Fibroblast of pulmonary artery (primary cell): ENCODE measurements around the gene ISY1.

Experiments used
- DNase-seq: peaks from one replicate; pipeline ENCODE4 v3.0.0-alpha.2; 2010; ENCODE audit warnings: low read depth
- H3K4me3 ChIP-seq: replicated peaks from 2 replicates; pipeline ENCODE4 v1.5.1; 2011; ENCODE audit warnings: low read depth, mild to moderate bottlenecking, control low read depth, low read length, moderate library complexity
- TF ChIP-seq, protein P1 (sequence below): IDR thresholded peaks from 2 replicates; pipeline ENCODE4 v1.5.1; 2011; ENCODE audit warnings: mild to moderate bottlenecking, control low read depth, low read length, inconsistent platforms; ENCODE audit errors: missing control alignments

The ISY1 gene

GRCh38 chr3:129123314-129124060, 37.4 kb downstream of the ISY1 start:
- TF ChIP-seq, protein P1, sequence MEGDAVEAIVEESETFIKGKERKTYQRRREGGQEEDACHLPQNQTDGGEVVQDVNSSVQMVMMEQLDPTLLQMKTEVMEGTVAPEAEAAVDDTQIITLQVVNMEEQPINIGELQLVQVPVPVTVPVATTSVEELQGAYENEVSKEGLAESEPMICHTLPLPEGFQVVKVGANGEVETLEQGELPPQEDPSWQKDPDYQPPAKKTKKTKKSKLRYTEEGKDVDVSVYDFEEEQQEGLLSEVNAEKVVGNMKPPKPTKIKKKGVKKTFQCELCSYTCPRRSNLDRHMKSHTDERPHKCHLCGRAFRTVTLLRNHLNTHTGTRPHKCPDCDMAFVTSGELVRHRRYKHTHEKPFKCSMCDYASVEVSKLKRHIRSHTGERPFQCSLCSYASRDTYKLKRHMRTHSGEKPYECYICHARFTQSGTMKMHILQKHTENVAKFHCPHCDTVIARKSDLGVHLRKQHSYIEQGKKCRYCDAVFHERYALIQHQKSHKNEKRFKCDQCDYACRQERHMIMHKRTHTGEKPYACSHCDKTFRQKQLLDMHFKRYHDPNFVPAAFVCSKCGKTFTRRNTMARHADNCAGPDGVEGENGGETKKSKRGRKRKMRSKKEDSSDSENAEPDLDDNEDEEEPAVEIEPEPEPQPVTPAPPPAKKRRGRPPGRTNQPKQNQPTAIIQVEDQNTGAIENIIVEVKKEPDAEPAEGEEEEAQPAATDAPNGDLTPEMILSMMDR = no peak
- no peak overlapping the region for H3K4me3 ChIP-seq
- no peak for DNase-seq

DNA sequence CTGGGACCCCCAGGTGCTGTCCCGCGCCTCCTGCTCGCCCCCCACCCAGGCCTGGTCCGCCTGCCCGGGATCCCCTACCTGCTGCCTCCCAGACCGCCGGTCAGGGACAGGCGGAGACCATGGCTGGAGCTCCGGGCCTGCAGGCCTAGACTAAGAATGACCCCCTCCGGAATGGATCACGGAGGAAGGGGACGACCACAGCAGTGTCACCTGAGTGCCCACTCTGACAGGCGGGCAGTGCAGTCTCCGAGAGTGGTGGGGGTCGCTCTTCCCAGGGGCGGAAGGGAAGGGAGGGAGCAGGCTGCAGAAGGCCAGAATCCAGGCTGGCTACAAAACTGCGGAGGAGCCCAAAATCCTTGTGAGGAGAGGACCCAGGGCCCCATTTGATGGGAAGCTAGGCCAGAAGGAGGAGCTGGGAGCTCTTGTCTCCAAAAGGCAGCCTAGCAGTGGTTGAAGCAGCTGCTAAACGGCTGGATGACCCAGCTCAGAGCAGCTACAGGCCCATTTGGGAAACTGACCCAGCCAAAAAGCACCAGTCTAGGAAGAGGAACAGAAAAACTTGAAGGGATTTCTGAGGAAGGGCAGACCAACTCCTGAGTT, 38.4 kb downstream of the ISY1 start:
- peak overlapping the region; percentile 84 for H3K4me3 ChIP-seq
- no peak for DNase-seq
- TF ChIP-seq, protein P1 = no peak

GRCh38 chr3:129121792-129122411, 39.0 kb downstream of the ISY1 start, which contains the start of gene RAB43:
Gene RAB43, minus strand, starts transcription at chr3:129121804. Its CDS starts 315 bp downstream, at chr3:129121489.
- peak; percentile 89 for DNase-seq
- TF ChIP-seq, protein P1 = no peak
- H3K4me3 ChIP-seq = peak within 1 kb of the TSS; percentile 84

- DNase-seq = peak; percentile 42
- H3K4me3 ChIP-seq = peak overlapping the region; percentile 84
- TF ChIP-seq, protein P1 = no peak
Measured at GRCh38 chr3:129121016-129121791, 39.7 kb downstream of the ISY1 start.

DNA sequence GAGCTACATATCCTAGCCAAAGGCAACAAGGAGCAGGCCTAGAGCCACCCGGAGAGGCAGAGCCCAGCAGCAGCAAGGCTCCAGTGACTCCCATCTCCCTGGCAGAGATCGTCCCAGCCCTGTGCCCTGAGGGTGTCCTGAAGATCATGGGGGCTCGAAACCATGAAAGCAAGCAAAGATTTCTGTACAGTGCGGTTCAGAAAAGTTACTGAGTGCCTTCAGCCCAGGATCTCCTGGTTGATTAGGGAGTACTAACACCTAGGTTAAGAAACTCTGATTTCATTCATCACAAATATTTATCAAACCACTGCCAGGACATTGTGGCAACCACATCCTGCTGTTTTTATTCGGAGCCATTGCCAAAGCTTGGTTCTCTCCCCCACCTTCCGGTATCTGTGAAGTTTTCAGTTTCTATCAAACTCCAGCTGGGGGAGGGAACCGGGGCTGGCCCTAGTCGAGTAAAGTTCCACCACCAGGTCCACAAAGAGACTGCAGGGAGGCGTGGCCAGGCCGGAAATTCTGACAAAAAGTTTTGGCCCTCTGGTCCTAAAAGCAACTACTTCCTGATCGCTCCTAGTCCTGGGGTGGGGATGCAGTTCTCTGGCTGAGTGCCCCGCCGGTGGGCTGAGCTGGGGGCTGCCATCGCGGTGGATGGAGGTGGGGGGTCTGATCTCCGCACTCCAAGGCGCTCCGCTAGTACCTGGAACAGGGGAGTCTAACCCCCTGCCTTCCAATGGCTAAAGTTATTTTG, 40.4 kb downstream of the ISY1 start:
- DNase-seq = peak; percentile 94
- TF ChIP-seq, protein P1 = peak; percentile 33
- peak overlapping the region; percentile 84 for H3K4me3 ChIP-seq
